ENCODE measurements around the gene ELSPBP1.

- TF ChIP-seq CTCF (IDR thresholded peaks at IDR 0.05) (no peak), POLR2AphosphoS5 (IDR thresholded peaks at IDR 0.05) (no peak), POLR2A (IDR thresholded peaks at IDR 0.05) (no peak), EP300 (IDR thresholded peaks at IDR 0.05) (no peak)
These were observed 4.4 kb downstream of the ELSPBP1 start for GRCh38 chr19:47998800-47999199.

Data from upper lobe of left lung (tissue), 4 donors.